Pancreas (tissue), 10 donors: ENCODE measurements around the gene HIPK2. TPM values are rescaled to one million over a fixed set of nuclear protein-coding genes. Genes with fewer than 3 reads are reported as not detected.

Source experiments
- ATAC-seq, 4 donors: fragments of 200-7000 bp; cut with Tn5 transposase; one replicate each; pipeline versions ENCODE4 v1.8.0 to v1.9.1; 2020; ENCODE audit warnings: mild to moderate bottlenecking in 4 of 4, moderate library complexity in 4 of 4
- DNase-seq, 6 donors: peaks; one replicate each; pipeline ENCODE4 v3.0.0-alpha.2; 2020
- FAIRE-seq: peaks from 2 replicates; lab custom pipeline; 2012; peaks lifted over from hg19 to GRCh38; lab: Jason Lieb, UNC
- H3K27ac ChIP-seq, 4 donors: fragments of 200-600 bp; sonication (generic); 1 replicate in 3 of 4; 2 replicates in 1 of 4; pipeline versions ENCODE4 v1.5.0 to v1.8.0; 2020
- H3K27me3 ChIP-seq, 4 donors: fragments of 200-600 bp; one replicate each; pipeline ENCODE4 v1.8.0; 2021
- H3K36me3 ChIP-seq, 3 donors: fragments of 200-600 bp; sonication (generic) in 1 of 3; one replicate each; pipeline versions ENCODE4 v1.5.0 to v1.8.0; 2020 to 2021
- H3K4me1 ChIP-seq, 3 donors: fragments of 200-600 bp; one replicate each; pipeline ENCODE4 v1.8.0; 2021
- H3K4me3 ChIP-seq, 4 donors: fragments of 200-600 bp; sonication (generic) in 2 of 4; one replicate each; pipeline versions ENCODE4 v1.5.0 to v1.8.0; 2020 to 2021
- H3K9me3 ChIP-seq, 4 donors: fragments of 200-600 bp; one replicate each; pipeline ENCODE4 v1.8.0; 2021
- WGBS, 2 donors: extraction: QIAGEN DNeasy Blood & Tissue Kit; methylation state at CpG; one replicate each; pipeline ENCODE4 v1.1.7; 2013; 5-methylcytosine and 5-hydroxymethylcytosine counted together
- intact Hi-C, 3 donors: fragments of 100-400 bp; cut with DNase I; formaldehyde crosslinking; loops; one replicate each; pipeline versions ENCODE4 v1.11.1 to v1.14.2; 2022
- polyA plus RNA-seq, 2 donors: library from polyadenylated mRNA; stranded (reverse); fragments of 200-250 nt; gene quantifications; one replicate each; pipeline ENCODE4 v1.2.3, GENCODE V29; 2013
- total RNA-seq, 6 donors: library from RNA; stranded (reverse); fragmentation: NEBNext Ultra II Directional in 4 of 6; extraction: Animal tissue kit (Norgen Biotek cat#: 25700) in 4 of 6; gene quantifications; one replicate each; pipeline versions ENCODE4 v1.2.1 to v1.2.4, GENCODE V29; 2021 to 2023
- TF ChIP-seq, protein P1 (sequence below), 4 donors: fragments of 200-600 bp; sonication (generic) in 3 of 4; IDR thresholded peaks; one replicate each; pipeline versions ENCODE4 v1.5.0 to v1.8.0; 2021; ENCODE audit warnings: antibody characterized with exemption in 4 of 4
- donor health status: healthy with polysubstance abuse.
- donor health status: DM: no; HTN: no; CAD: no; lungs with moderate emphysema.
- donor health status: DM: no; HTN: no; CAD: no.
- donor health status: control.
- donor health status: control.
- donor health status: Bipolar disorder and iron deficiency.
- donor health status: DM: yes; HTN: yes; CAD: no.
- donor health status: DM: no; HTN: no; CAD: no.
- donor health status: DM: no; HTN: no; CAD: no.
- donor health status: DM: yes; HTN: yes; CAD: no.

The HIPK2 gene
- total and polyA plus RNA-seq, 8 donors = 6.7 to 49.0 (median 24.7) TPM

DNA sequence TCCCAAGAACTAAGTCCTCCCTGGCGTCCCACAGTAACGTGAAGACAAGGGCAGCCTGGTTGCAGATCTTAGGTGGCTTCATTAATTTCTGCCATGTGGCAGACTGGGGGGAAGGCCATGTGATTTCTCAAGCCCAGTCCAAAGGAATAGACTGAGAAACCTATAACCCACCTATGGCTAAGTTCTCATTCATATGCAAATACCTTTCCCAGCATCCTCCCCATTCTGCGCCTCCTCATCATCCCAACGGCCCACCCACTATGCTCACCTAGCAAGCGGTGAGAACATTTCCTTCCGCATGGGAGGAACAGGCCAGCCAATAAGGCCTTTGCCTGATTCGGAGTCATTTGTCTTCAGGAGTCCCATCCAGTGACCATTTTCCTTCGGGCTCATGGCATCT lies 262.5 kb downstream of the HIPK2 start:
- Histone ChIP-seq H3K9me3 (no peaks in the 10 kb centered on the region), H3K4me1 (no peaks in the 10 kb centered on the region), H3K36me3 (no peaks in the 10 kb centered on the region), H3K27me3 (no peaks in the 10 kb centered on the region), H3K4me3 (no peak overlapping the region), H3K27ac (no peak overlapping the region)
- DNase-seq (no peak), ATAC-seq (no peak), FAIRE-seq (no peak)
- TF ChIP-seq, protein P1, sequence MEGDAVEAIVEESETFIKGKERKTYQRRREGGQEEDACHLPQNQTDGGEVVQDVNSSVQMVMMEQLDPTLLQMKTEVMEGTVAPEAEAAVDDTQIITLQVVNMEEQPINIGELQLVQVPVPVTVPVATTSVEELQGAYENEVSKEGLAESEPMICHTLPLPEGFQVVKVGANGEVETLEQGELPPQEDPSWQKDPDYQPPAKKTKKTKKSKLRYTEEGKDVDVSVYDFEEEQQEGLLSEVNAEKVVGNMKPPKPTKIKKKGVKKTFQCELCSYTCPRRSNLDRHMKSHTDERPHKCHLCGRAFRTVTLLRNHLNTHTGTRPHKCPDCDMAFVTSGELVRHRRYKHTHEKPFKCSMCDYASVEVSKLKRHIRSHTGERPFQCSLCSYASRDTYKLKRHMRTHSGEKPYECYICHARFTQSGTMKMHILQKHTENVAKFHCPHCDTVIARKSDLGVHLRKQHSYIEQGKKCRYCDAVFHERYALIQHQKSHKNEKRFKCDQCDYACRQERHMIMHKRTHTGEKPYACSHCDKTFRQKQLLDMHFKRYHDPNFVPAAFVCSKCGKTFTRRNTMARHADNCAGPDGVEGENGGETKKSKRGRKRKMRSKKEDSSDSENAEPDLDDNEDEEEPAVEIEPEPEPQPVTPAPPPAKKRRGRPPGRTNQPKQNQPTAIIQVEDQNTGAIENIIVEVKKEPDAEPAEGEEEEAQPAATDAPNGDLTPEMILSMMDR (IDR thresholded peaks at IDR 0.05) = no peak
- 80 to 85% methylated on average over 8 of the region's 8 CpGs for WGBS, 2 donors
- intact Hi-C loops = no loop called here

Other genes with a start within 250 kb of the HIPK2 start
- gene TBXAS1, start 51.3 kb upstream of the HIPK2 start, total RNA-seq = 10 to 100 TPM in 1 of 6 donors, 1 to 10 TPM in 4, under 1 TPM in 1; 0.74 to 18.4 (median 2.6) TPM
- gene TBXAS1, start 51.3 kb upstream of the HIPK2 start, polyA plus RNA-seq = 1 to 10 TPM; 1.5 to 2.3 TPM